GM23338 (cell line): ENCODE data around the gene THAP9. TPM values are rescaled to one million over a fixed set of nuclear protein-coding genes. Genes with fewer than 3 reads are reported as not detected.

Experiments
- ATAC-seq: fragments of 200-7000 bp; cut with Tn5 transposase; 3 replicates; pipeline ENCODE4 v1.9.1; 2020
- DNase-seq: peaks from one replicate; pipeline ENCODE4 v3.0.0-alpha.2; 2015; ENCODE audit warnings: low spot score
- H2AFZ ChIP-seq: fragments of 200-600 bp; sonication (generic); 2 replicates; pipeline ENCODE4 v1.8.0; 2016; ENCODE audit warnings: antibody characterized with exemption, mild to moderate bottlenecking, moderate library complexity
- H3F3A ChIP-seq: fragments of 200-600 bp; sonication (generic); replicated peaks from 2 replicates; pipeline ENCODE4 v1.8.0; 2017; ENCODE audit warnings: antibody characterized with exemption, mixed run types, low read depth
- H3K27ac ChIP-seq: fragments of 200-600 bp; sonication (generic); 2 replicates; pipeline ENCODE4 v1.6.1; 2016; ENCODE audit warnings: low read depth
- H3K27me3 ChIP-seq: fragments of 200-600 bp; sonication (generic); 2 replicates; pipeline ENCODE4 v1.8.0; 2016; ENCODE audit warnings: mild to moderate bottlenecking, mixed run types, moderate library complexity; ENCODE audit not compliant: insufficient read depth
- H3K36me3 ChIP-seq: fragments of 200-600 bp; sonication (generic); 2 replicates; pipeline ENCODE4 v1.8.0; 2016; ENCODE audit warnings: mild to moderate bottlenecking; ENCODE audit not compliant: insufficient read depth
- H3K4me1 ChIP-seq: fragments of 200-600 bp; sonication (generic); 2 replicates; pipeline ENCODE4 v1.8.0; 2016; ENCODE audit warnings: mild to moderate bottlenecking, moderate library complexity; ENCODE audit not compliant: insufficient read depth
- H3K4me2 ChIP-seq: fragments of 200-600 bp; sonication (generic); 2 replicates; pipeline ENCODE4 v1.7.1; 2017; ENCODE audit warnings: mixed run types
- H3K4me3 ChIP-seq: fragments of 200-600 bp; sonication (generic); 2 replicates; pipeline ENCODE4 v1.6.1; 2016; ENCODE audit warnings: mixed run types
- H3K79me2 ChIP-seq: fragments of 200-600 bp; sonication (generic); replicated peaks from 2 replicates; pipeline ENCODE4 v1.8.0; 2017; ENCODE audit warnings: mild to moderate bottlenecking; ENCODE audit not compliant: insufficient read depth
- H3K9me2 ChIP-seq: fragments of 200-600 bp; sonication (generic); 2 replicates; pipeline ENCODE4 v1.8.0; 2017; ENCODE audit not compliant: insufficient read depth
- H4K20me1 ChIP-seq: fragments of 200-600 bp; sonication (generic); replicated peaks from 2 replicates; pipeline ENCODE4 v1.8.0; 2017; ENCODE audit warnings: mild to moderate bottlenecking; ENCODE audit not compliant: insufficient read depth
- H3K27ac Mint-ChIP-seq: 2 replicates; pipeline ENCODE4 v1.8.0; 2020; ENCODE audit warnings: inconsistent platforms, mild to moderate bottlenecking, moderate library complexity, mixed read lengths
- H3K27me3 Mint-ChIP-seq: 3 replicates; pipeline ENCODE4 v1.8.0; 2022; ENCODE audit warnings: low read depth, mild to moderate bottlenecking, moderate library complexity, mixed read lengths, inconsistent platforms; ENCODE audit not compliant: insufficient read depth, poor library complexity
- H3K36me3 Mint-ChIP-seq: 3 replicates; pipeline ENCODE4 v1.8.0; 2021; ENCODE audit warnings: low read depth, mild to moderate bottlenecking, inconsistent platforms, moderate library complexity, mixed read lengths
- H3K4me1 Mint-ChIP-seq: 3 replicates; pipeline ENCODE4 v1.8.0; 2020; ENCODE audit warnings: mild to moderate bottlenecking, inconsistent platforms, mixed read lengths
- H3K4me3 Mint-ChIP-seq: 3 replicates; pipeline ENCODE4 v1.8.0; 2021; ENCODE audit warnings: moderate library complexity, mild to moderate bottlenecking, inconsistent platforms, mixed read lengths
- H3K9me3 Mint-ChIP-seq: 3 replicates; pipeline ENCODE4 v1.8.0; 2020; ENCODE audit warnings: moderate library complexity, mild to moderate bottlenecking, inconsistent platforms, mixed read lengths
- CREB1 ChIP-seq: fragments of 250-450 bp; sonication (Bioruptor Pico); IDR thresholded peaks from 2 replicates; pipeline ENCODE4 v1.5.0; 2020; ENCODE audit warnings: low read depth, mild to moderate bottlenecking, moderate library complexity
- CTCF ChIP-seq, 2 experiments: fragments of 200-600 bp in 1 of 2; sonication (generic) in 1 of 2; conservative IDR thresholded peaks; 2 replicates each; pipeline versions ENCODE4 v1.5.1 to v1.6.1; 2016 to 2017; ENCODE audit warnings: antibody characterized with exemption in 2 of 2, low read depth in 2 of 2, mild to moderate bottlenecking in 2 of 2, moderate library complexity in 1 of 2
- ETS1 ChIP-seq: IDR thresholded peaks from 2 replicates; pipeline ENCODE4 v1.6.1; 2016; ENCODE audit warnings: antibody characterized with exemption
- EZH2 ChIP-seq: fragments of 200-600 bp; sonication (generic); IDR thresholded peaks from one replicate; pipeline ENCODE4 v1.8.0; 2017; ENCODE audit warnings: antibody characterized with exemption, mild to moderate bottlenecking, low read depth; ENCODE audit not compliant: unreplicated experiment
- EZH2phosphoT487 ChIP-seq: fragments of 200-600 bp; sonication (generic); IDR thresholded peaks from one replicate; pipeline ENCODE4 v1.8.1; 2018; ENCODE audit warnings: antibody characterized with exemption; ENCODE audit not compliant: unreplicated experiment
- JUNB ChIP-seq: IDR thresholded peaks from one replicate; pipeline ENCODE4 v1.6.1; 2016; ENCODE audit warnings: antibody characterized with exemption; ENCODE audit not compliant: unreplicated experiment
- NANOG ChIP-seq: IDR thresholded peaks from 2 replicates; pipeline ENCODE4 v1.6.1; 2016; ENCODE audit warnings: antibody characterized with exemption, borderline replicate concordance
- POLR2AphosphoS5 ChIP-seq: IDR thresholded peaks from 2 replicates; pipeline ENCODE4 v1.6.1; 2016; ENCODE audit warnings: antibody characterized with exemption, low read depth
- REST ChIP-seq: IDR thresholded peaks from one replicate; pipeline ENCODE4 v1.6.1; 2018; ENCODE audit warnings: antibody characterized with exemption; ENCODE audit not compliant: unreplicated experiment
- STAT1 ChIP-seq: IDR thresholded peaks from one replicate; pipeline ENCODE4 v1.6.1; 2016; ENCODE audit warnings: antibody characterized with exemption; ENCODE audit not compliant: unreplicated experiment
- ZNF114 ChIP-seq: fragments of 250-450 bp; sonication (Bioruptor Pico); IDR thresholded peaks from 2 replicates; pipeline ENCODE4 v1.5.0; 2020; ENCODE audit warnings: mild to moderate bottlenecking, moderate library complexity
- ZNF331 ChIP-seq: fragments of 250-450 bp; sonication (Bioruptor Pico); IDR thresholded peaks from 2 replicates; pipeline ENCODE4 v1.5.0; 2020; ENCODE audit warnings: low read depth, mild to moderate bottlenecking, moderate library complexity
- ZNF462 ChIP-seq: fragments of 250-450 bp; sonication (Bioruptor Pico); IDR thresholded peaks from 2 replicates; pipeline ENCODE4 v1.5.0; 2020; ENCODE audit warnings: mild to moderate bottlenecking, moderate library complexity
- polyA plus RNA-seq: library from polyadenylated mRNA; unstranded; fragments of >200 nt; fragmentation: Nextera tagmentation; extraction: Ambion mirVana; gene quantifications from 2 replicates; pipeline ENCODE4 v1.2.1, GENCODE V29; 2016
- total RNA-seq: library from RNA; depleted of rRNA; stranded (reverse); fragments of >200 nt; shearing (Covaris generic); gene quantifications from 2 replicates; pipeline ENCODE4 v1.2.3, GENCODE V29; 2014

The THAP9 gene
- total and polyA plus RNA-seq, 2 experiments from 2014 or later = 8.7 to 22.3 TPM

- peak overlapping the region; percentile 90 for H3K4me3 Mint-ChIP-seq
- Histone ChIP-seq H3K4me3 (peak overlapping the region; percentile 93), H3K79me2 (peaks cover 71% of the 10 kb centered on the region), H3K4me2 (peak overlapping the region; percentile 85), H4K20me1 (peaks cover 29% of the 10 kb centered on the region), H3K27me3 (no peaks in the 10 kb centered on the region), H3K4me1 (peaks cover 17% of the 10 kb centered on the region), H3K9me2 (no peaks in the 10 kb centered on the region), H3K36me3 (peaks cover 35% of the 10 kb centered on the region; the same call in 1 of the 2 replicates), H3K27ac (peak overlapping the region; percentile 96), H3F3A (peaks cover 18% of the 10 kb centered on the region; the same call in 1 of the 2 replicates), H2AFZ (peak overlapping the region; percentile 57)
- H3K9me3 Mint-ChIP-seq = no peaks in the 10 kb centered on the region
- H3K27ac Mint-ChIP-seq = peak overlapping the region; percentile 98
- H3K36me3 Mint-ChIP-seq = peaks cover 37% of the 10 kb centered on the region
- TF ChIP-seq ETS1 (no peak), ZNF114 (CRISPR knock-in tag) (no peak), ZNF462 (CRISPR knock-in tag) (no peak), CTCF (conservative IDR thresholded peaks at IDR 0.05; ENCODE audit: low read depth in 2 of 2) (no peak), EZH2 (no peak), NANOG (no peak), POLR2AphosphoS5 (no peak), CREB1 (CRISPR knock-in tag) (no peak), EZH2phosphoT487 (no peak), JUNB (no peak), STAT1 (no peak), ZNF331 (CRISPR knock-in tag) (no peak), REST (no peak)
- peaks cover 11% of the 10 kb centered on the region; the same call in 2 of the 3 replicates for H3K4me1 Mint-ChIP-seq
- no peaks in the 10 kb centered on the region for H3K27me3 Mint-ChIP-seq
- peak; percentile 24 for DNase-seq
- ATAC-seq = peak; percentile 9
Measured at GRCh38 chr4:82891707-82892466, 8.6 kb upstream of the THAP9 start.
